Karpas-422 (cell line): Measurements from ENCODE around the gene C1orf174. TPM values are rescaled to one million over a fixed set of nuclear protein-coding genes. Genes with fewer than 3 reads are reported as not detected.

Experiments used
- DNase-seq: peaks from one replicate; pipeline ENCODE4 v3.0.0-alpha.2; 2015
- H2AFZ ChIP-seq: fragments of 200-600 bp; sonication (generic); 2 replicates; pipeline ENCODE4 v1.6.1; 2014; ENCODE audit warnings: antibody characterized with exemption, low read length, mixed read lengths
- H3K27ac ChIP-seq: fragments of 200-600 bp; sonication (generic); 2 replicates; pipeline ENCODE4 v1.5.1; 2014; ENCODE audit warnings: mild to moderate bottlenecking, low read length, moderate library complexity
- H3K27me3 ChIP-seq: fragments of 200-600 bp; sonication (generic); 2 replicates; pipeline ENCODE4 v1.6.1; 2014; ENCODE audit warnings: low read length, mixed read lengths
- H3K36me3 ChIP-seq: fragments of 200-600 bp; sonication (generic); 2 replicates; pipeline ENCODE4 v1.6.1; 2014; ENCODE audit warnings: low read length, mixed read lengths; ENCODE audit not compliant: insufficient read depth
- H3K4me1 ChIP-seq: fragments of 200-600 bp; sonication (generic); 2 replicates; pipeline ENCODE4 v1.6.1; 2014; ENCODE audit warnings: mild to moderate bottlenecking, low read length, mixed read lengths
- H3K4me2 ChIP-seq: fragments of 200-600 bp; sonication (generic); 2 replicates; pipeline ENCODE4 v1.6.1; 2014; ENCODE audit warnings: low read length, low read depth, mild to moderate bottlenecking; ENCODE audit not compliant: poor library complexity, severe bottlenecking
- H3K4me3 ChIP-seq: fragments of 200-600 bp; sonication (generic); 2 replicates; pipeline ENCODE4 v1.5.1; 2014; ENCODE audit warnings: mild to moderate bottlenecking, antibody characterized with exemption, low read length, mixed read lengths
- H3K79me2 ChIP-seq: fragments of 200-600 bp; sonication (generic); 2 replicates; pipeline ENCODE4 v1.6.1; 2014; ENCODE audit warnings: mild to moderate bottlenecking, low read length, mixed read lengths
- H3K9ac ChIP-seq: fragments of 200-600 bp; sonication (generic); 2 replicates; pipeline ENCODE4 v1.6.0; 2014; ENCODE audit warnings: low read length
- H3K9me2 ChIP-seq: fragments of 200-600 bp; sonication (generic), shearing (Covaris generic); replicated peaks from 2 replicates; pipeline ENCODE4 v1.6.0; 2014; ENCODE audit warnings: mild to moderate bottlenecking, low read length, moderate library complexity; ENCODE audit not compliant: insufficient read depth
- H3K9me3 ChIP-seq: fragments of 300-700, 200-600 bp; sonication (generic); 2 replicates; pipeline ENCODE4 v1.6.1; 2014; ENCODE audit warnings: low read length, mixed read lengths
- H4K20me1 ChIP-seq: fragments of 200-600 bp; sonication (generic); 2 replicates; pipeline ENCODE4 v1.6.1; 2014; ENCODE audit warnings: mild to moderate bottlenecking, antibody characterized with exemption, low read length, low read depth; ENCODE audit not compliant: insufficient read depth
- total RNA-seq: library from RNA; depleted of rRNA; stranded (reverse); fragments of >200 nt; shearing (Covaris generic); gene quantifications from 2 replicates; pipeline ENCODE4 v1.2.3, GENCODE V29; 2014; ENCODE audit warnings: low replicate concordance

The C1orf174 gene
- total RNA-seq, 1 experiment from 2014 or later, result 17.4 TPM

- no peaks in the 10 kb centered on the region for H3K9me2 ChIP-seq
- H3K36me3 ChIP-seq, result peaks cover 8% of the 10 kb centered on the region
- no peak for DNase-seq
- no peaks in the 10 kb centered on the region for H3K9me3 ChIP-seq
- no peaks in the 10 kb centered on the region for H3K27me3 ChIP-seq
- H2AFZ ChIP-seq, result no peak overlapping the region
- H3K9ac ChIP-seq, result no peak overlapping the region
- H3K4me1 ChIP-seq, result no peaks in the 10 kb centered on the region
- H3K27ac ChIP-seq, result no peak overlapping the region
- H4K20me1 ChIP-seq, result no peaks in the 10 kb centered on the region
- no peak overlapping the region for H3K4me3 ChIP-seq
- H3K4me2 ChIP-seq, result no peak overlapping the region
- no peaks in the 10 kb centered on the region for H3K79me2 ChIP-seq
Observed at GRCh38 chr1:3881193-3881480, 18.9 kb downstream of the C1orf174 start.

DNA sequence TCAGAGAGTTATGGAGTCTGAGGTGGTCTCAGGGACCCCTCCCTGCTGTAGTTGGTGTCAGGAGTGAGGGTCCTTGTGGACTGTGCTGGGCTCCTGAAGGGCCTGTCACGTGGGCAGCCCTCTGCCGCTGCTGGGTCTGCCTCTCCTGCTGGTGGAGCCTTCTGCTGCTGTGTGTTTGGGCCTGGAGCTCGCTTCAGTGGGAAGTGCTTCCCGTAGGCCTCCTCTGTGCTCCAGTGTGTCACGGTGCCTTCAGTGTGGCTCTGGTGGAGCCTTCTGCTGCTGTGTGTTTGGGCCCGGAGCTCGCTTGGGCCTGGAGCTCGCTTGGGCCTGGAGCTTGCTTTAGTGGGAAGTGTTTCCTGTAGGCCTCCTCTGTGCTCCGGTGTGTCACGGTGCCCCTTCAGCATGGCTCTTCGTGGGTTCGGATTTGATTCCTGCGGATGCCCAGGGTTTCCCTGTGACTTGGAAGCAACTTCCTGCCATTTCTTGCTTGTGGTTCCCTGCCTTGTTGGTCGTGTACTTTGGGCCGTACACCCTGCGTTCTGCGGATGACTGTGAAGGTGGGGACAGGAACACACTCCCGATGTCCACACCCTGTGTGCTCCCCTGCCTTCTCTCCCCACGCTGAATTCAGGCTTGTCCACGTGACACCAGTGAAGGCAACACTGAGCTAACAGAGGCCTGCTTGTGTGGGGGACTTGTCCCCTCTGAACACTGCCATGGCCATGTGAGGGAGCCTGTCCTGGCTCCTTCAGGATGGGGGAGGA, 19.5 kb downstream of the C1orf174 start:
- Histone ChIP-seq H3K9me2 (no peaks in the 10 kb centered on the region), H3K9ac (no peak overlapping the region), H3K79me2 (no peaks in the 10 kb centered on the region), H2AFZ (no peak overlapping the region), H3K36me3 (peaks cover 8% of the 10 kb centered on the region), H3K4me3 (no peak overlapping the region), H3K4me2 (no peak overlapping the region), H3K9me3 (no peaks in the 10 kb centered on the region), H3K27ac (no peak overlapping the region), H3K4me1 (no peaks in the 10 kb centered on the region), H3K27me3 (no peaks in the 10 kb centered on the region), H4K20me1 (no peaks in the 10 kb centered on the region)
- no peak for DNase-seq

DNA sequence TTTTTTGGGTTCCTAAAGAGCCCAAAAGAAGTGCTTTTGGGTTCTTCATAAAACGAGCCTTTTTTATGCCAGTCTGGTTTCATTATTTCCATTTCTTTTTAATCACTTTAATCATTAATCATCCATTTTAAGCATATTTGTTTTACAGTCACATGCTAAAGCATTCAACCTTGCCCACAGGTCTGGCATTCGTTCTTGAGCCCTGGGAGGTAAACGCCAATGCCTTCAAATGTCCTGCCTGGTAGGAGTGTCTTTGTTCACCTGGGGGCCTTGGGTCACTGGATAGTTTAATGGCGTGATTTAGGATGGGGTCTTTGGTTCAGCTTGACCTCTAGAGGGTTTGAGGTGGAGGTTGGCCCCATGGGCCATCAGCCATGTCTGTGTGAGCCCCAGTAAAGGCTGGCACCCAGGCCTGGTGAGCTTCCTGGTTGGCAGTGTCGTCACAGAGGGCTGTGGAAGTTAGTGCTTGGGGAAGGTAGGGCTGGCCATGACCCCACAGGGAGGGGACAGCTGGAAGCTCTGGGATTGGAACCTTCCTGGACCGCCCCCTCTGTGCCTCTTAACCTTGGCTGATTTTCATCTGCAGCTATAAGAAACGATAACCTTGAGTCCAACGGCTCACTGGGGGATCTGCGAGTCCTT, 20.2 kb downstream of the C1orf174 start:
- no peak overlapping the region for H3K27ac ChIP-seq
- no peak for DNase-seq
- H3K9me2 ChIP-seq, result no peaks in the 10 kb centered on the region
- no peaks in the 10 kb centered on the region for H3K9me3 ChIP-seq
- H4K20me1 ChIP-seq, result no peaks in the 10 kb centered on the region
- H3K4me3 ChIP-seq, result no peak overlapping the region
- H3K27me3 ChIP-seq, result no peaks in the 10 kb centered on the region
- peaks cover 5% of the 10 kb centered on the region for H3K36me3 ChIP-seq
- no peak overlapping the region for H3K9ac ChIP-seq
- H2AFZ ChIP-seq, result no peak overlapping the region
- no peak overlapping the region for H3K4me2 ChIP-seq
- no peaks in the 10 kb centered on the region for H3K4me1 ChIP-seq
- no peaks in the 10 kb centered on the region for H3K79me2 ChIP-seq

DNA sequence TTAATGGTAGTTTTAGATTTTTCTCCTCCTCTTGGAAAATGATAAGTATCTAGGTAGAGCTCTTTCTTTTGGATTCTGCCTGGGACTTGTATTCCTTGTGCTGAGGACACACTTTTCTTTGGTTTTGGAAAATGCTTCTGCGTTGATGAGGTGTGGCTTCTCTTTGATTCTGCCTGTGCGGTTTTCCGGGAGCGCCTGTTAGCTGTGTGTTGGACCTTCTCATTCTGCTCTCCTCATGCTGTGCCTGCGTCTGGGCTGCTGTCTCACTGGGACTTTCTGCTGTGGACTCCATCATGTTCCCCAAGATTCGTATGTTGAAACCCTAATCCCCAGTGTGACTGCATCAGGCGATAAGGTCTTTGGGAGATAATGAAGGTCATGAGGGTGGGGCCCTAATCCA, 21.0 kb downstream of the C1orf174 start:
- no peaks in the 10 kb centered on the region for H3K9me2 ChIP-seq
- no peak overlapping the region for H3K4me3 ChIP-seq
- no peak overlapping the region for H3K4me2 ChIP-seq
- H3K9ac ChIP-seq, result no peak overlapping the region
- H3K36me3 ChIP-seq, result peaks cover 4% of the 10 kb centered on the region; the same call in 1 of the 2 replicates
- no peak for DNase-seq
- no peaks in the 10 kb centered on the region for H3K27me3 ChIP-seq
- no peak overlapping the region for H3K27ac ChIP-seq
- no peaks in the 10 kb centered on the region for H3K4me1 ChIP-seq
- H2AFZ ChIP-seq, result no peak overlapping the region
- no peaks in the 10 kb centered on the region for H3K79me2 ChIP-seq
- H4K20me1 ChIP-seq, result no peaks in the 10 kb centered on the region
- H3K9me3 ChIP-seq, result no peaks in the 10 kb centered on the region

DNA sequence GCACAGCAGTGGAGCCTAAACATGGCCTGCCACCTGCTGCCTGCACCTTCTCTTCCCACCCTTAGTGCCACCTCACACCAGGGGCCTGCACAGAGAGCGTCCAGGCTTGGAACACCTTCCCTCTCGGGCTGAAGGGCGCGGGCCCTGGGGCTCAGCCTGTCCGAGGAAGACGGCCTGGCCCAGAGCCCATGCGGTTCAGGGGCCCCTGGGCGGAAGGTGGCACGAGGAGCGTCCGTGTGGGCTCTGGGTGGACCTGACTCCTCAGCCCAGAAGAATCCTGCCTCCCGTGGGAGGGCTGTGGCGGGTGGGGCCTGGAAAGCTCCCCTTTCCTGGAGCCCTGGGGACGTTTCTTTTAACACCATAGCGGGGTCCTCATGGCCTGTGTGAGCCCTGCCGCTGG, 23.4 kb downstream of the C1orf174 start:
- H3K36me3 ChIP-seq, result peaks cover 7% of the 10 kb centered on the region; the same call in 1 of the 2 replicates
- DNase-seq, result no peak
- no peaks in the 10 kb centered on the region for H3K9me3 ChIP-seq
- no peak overlapping the region for H3K9ac ChIP-seq
- H3K4me1 ChIP-seq, result no peaks in the 10 kb centered on the region
- no peak overlapping the region for H3K4me3 ChIP-seq
- H3K27me3 ChIP-seq, result no peaks in the 10 kb centered on the region
- H3K4me2 ChIP-seq, result no peak overlapping the region
- no peak overlapping the region for H2AFZ ChIP-seq
- no peaks in the 10 kb centered on the region for H3K79me2 ChIP-seq
- H3K27ac ChIP-seq, result no peak overlapping the region
- H4K20me1 ChIP-seq, result no peaks in the 10 kb centered on the region
- no peaks in the 10 kb centered on the region for H3K9me2 ChIP-seq

GRCh38 chr1:3874736-3875135, 25.3 kb downstream of the C1orf174 start:
- no peaks in the 10 kb centered on the region for H3K9me2 ChIP-seq
- no peak for DNase-seq
- no peaks in the 10 kb centered on the region for H3K79me2 ChIP-seq
- H4K20me1 ChIP-seq, result no peaks in the 10 kb centered on the region
- peaks cover 7% of the 10 kb centered on the region for H3K36me3 ChIP-seq
- H2AFZ ChIP-seq, result no peak overlapping the region
- no peak overlapping the region for H3K27ac ChIP-seq
- H3K9me3 ChIP-seq, result no peaks in the 10 kb centered on the region
- no peaks in the 10 kb centered on the region for H3K27me3 ChIP-seq
- H3K4me1 ChIP-seq, result no peaks in the 10 kb centered on the region
- no peak overlapping the region for H3K9ac ChIP-seq
- no peak overlapping the region for H3K4me2 ChIP-seq
- H3K4me3 ChIP-seq, result no peak overlapping the region

- Histone ChIP-seq H3K4me3 (no peak overlapping the region), H3K79me2 (no peaks in the 10 kb centered on the region), H2AFZ (no peak overlapping the region), H4K20me1 (no peaks in the 10 kb centered on the region), H3K4me1 (no peaks in the 10 kb centered on the region), H3K36me3 (peaks cover 3% of the 10 kb centered on the region), H3K9me3 (no peaks in the 10 kb centered on the region), H3K27me3 (no peaks in the 10 kb centered on the region), H3K27ac (no peak overlapping the region), H3K9ac (no peak overlapping the region), H3K9me2 (no peaks in the 10 kb centered on the region), H3K4me2 (no peak overlapping the region)
- DNase-seq, result no peak
Observed at GRCh38 chr1:3872546-3872945, 27.5 kb downstream of the C1orf174 start.

DNA sequence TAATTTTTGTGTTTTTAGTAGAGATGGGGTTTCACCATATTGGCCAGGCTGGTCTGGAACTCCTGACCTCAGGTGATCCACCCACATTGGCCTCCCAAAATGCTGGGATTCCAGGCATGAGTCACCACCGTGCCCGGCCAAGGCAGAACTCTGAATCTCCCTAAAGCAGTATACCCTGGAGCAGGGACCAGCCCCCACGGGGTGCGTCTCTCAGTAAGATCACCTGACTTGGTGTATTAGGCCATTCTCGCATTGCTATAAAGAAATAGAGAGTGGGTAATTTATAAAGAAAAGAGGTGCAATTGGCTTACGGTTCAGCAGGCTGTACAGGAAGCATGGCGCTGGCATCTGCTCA, 28.6 kb downstream of the C1orf174 start:
- no peak overlapping the region for H3K4me3 ChIP-seq
- no peak overlapping the region for H3K27ac ChIP-seq
- no peaks in the 10 kb centered on the region for H3K79me2 ChIP-seq
- H3K4me2 ChIP-seq, result no peak overlapping the region
- no peak overlapping the region for H3K9ac ChIP-seq
- H3K9me3 ChIP-seq, result no peaks in the 10 kb centered on the region
- peaks cover 8% of the 10 kb centered on the region for H3K36me3 ChIP-seq
- H2AFZ ChIP-seq, result no peak overlapping the region
- no peaks in the 10 kb centered on the region for H4K20me1 ChIP-seq
- DNase-seq, result no peak
- no peaks in the 10 kb centered on the region for H3K27me3 ChIP-seq
- no peaks in the 10 kb centered on the region for H3K9me2 ChIP-seq
- H3K4me1 ChIP-seq, result no peaks in the 10 kb centered on the region
